HepG2 (cell line): Measurements from ENCODE around the gene PLXND1. TPM values are rescaled to one million over a fixed set of nuclear protein-coding genes. Genes with fewer than 3 reads are reported as not detected.

Experiments used
- ATAC-seq: fragments of 200-7000 bp; cut with Tn5 transposase; 3 replicates; pipeline ENCODE4 v1.9.1; 2020; ENCODE audit warnings: mild to moderate bottlenecking, moderate library complexity
- BruUV-seq: library from RNA; stranded (reverse); fragments of 400-500 nt; replicated peaks from 2 replicates; lab custom pipeline; 2021; lab: Mats Ljungman, UMichigan
- CTCF ChIA-PET: fragments of 300-600 bp; formaldehyde crosslinking; extraction: SDS; loops from one replicate; lab custom pipeline; 2021; ENCODE audit warnings: low total read pairs, inconsistent platforms, low intra/inter-chr PET ratio; lab: Yijun Ruan, JAX
- POLR2A ChIA-PET: fragments of 350-600 bp; sonication (Branson Sonifier 250); formaldehyde crosslinking; loops from one replicate; lab custom pipeline; 2020; ENCODE audit warnings: antibody characterized with exemption, inconsistent platforms; lab: Yijun Ruan, JAX
- DNase-seq: peaks from one replicate; pipeline ENCODE4 v3.0.0-alpha.2; 2015; ENCODE audit warnings: low spot score
- FAIRE-seq: peaks from 3 replicates; lab custom pipeline; 2011; peaks lifted over from hg19 to GRCh38; lab: Jason Lieb, UNC
- H2AFZ ChIP-seq: one replicate; pipeline ENCODE4 v1.6.1; 2011; ENCODE audit warnings: low read length, inconsistent platforms
- H3K27ac ChIP-seq: fragments of 300-600 bp; 3 replicates; pipeline ENCODE4 v1.8.0; 2011; ENCODE audit warnings: mixed run types, mild to moderate bottlenecking, mixed read lengths, low read length, inconsistent platforms; ENCODE audit not compliant: insufficient read depth; ENCODE audit errors: extremely low read length
- H3K27me3 ChIP-seq, 2 experiments: fragments of 200-600 bp in 1 of 2; 2 replicates in 1 of 2; 3 replicates in 1 of 2; pipeline versions ENCODE4 v1.6.0 to v1.8.0; 2011; ENCODE audit warnings: low read length in 2 of 2, mild to moderate bottlenecking in 2 of 2, moderate library complexity in 2 of 2, inconsistent platforms in 1 of 2; ENCODE audit not compliant: insufficient read depth in 2 of 2, control insufficient read depth in 1 of 2
- H3K36me3 ChIP-seq, 2 experiments: fragments of 200-600 bp in 1 of 2; replicated peaks in 1 of 2; 2 replicates in 1 of 2; 3 replicates in 1 of 2; pipeline versions ENCODE4 v1.5.1 to v1.8.0; 2011; ENCODE audit warnings: low read length in 2 of 2, inconsistent platforms in 1 of 2; ENCODE audit not compliant: insufficient read depth in 2 of 2, control insufficient read depth in 1 of 2
- H3K4me1 ChIP-seq: 2 replicates; pipeline ENCODE4 v1.5.1; 2012; ENCODE audit warnings: low read length, inconsistent platforms; ENCODE audit not compliant: insufficient read depth
- H3K4me2 ChIP-seq: 2 replicates; pipeline ENCODE4 v1.6.0; 2011; ENCODE audit warnings: low read depth, low read length, inconsistent platforms
- H3K4me3 ChIP-seq, 3 experiments: fragments of 200-600 bp in 1 of 3; sonication (generic), shearing (Covaris generic) in 1 of 3; replicated peaks in 1 of 3; 2 replicates each; pipeline ENCODE4 v1.5.1; 2011 to 2016; ENCODE audit warnings: low read length in 3 of 3, inconsistent platforms in 2 of 3, low read depth in 2 of 3, mild to moderate bottlenecking in 2 of 3, control low read depth in 1 of 3, mixed read lengths in 1 of 3; ENCODE audit not compliant: insufficient read depth in 1 of 3
- H3K79me2 ChIP-seq: one replicate; pipeline ENCODE4 v1.6.1; 2011; ENCODE audit warnings: low read length, inconsistent platforms; ENCODE audit not compliant: insufficient read depth
- H3K9ac ChIP-seq: 2 replicates; pipeline ENCODE4 v1.6.0; 2011; ENCODE audit warnings: mild to moderate bottlenecking, low read depth, low read length, inconsistent platforms; ENCODE audit not compliant: insufficient read depth
- H3K9me3 ChIP-seq: 2 replicates; pipeline ENCODE4 v1.5.1; 2012; ENCODE audit warnings: mild to moderate bottlenecking, low read length
- H4K20me1 ChIP-seq: 2 replicates; pipeline ENCODE4 v1.6.0; 2011; ENCODE audit warnings: inconsistent platforms, mild to moderate bottlenecking, low read length, moderate library complexity; ENCODE audit not compliant: insufficient read depth
- ZNF512B ChIP-seq: sonication (generic); formaldehyde crosslinking; IDR thresholded peaks from 2 replicates; pipeline ENCODE4 v1.5.1; 2020; ENCODE audit warnings: missing genetic modification reagents, mild to moderate bottlenecking, borderline replicate concordance
- WGBS: methylation state at CpG from one replicate; pipeline ENCODE4 v1.1.6; 2017; ENCODE audit warnings: low lambda C conversion rate; 5-methylcytosine and 5-hydroxymethylcytosine counted together
- in situ Hi-C: cut with HindIII; loops from 2 replicates; pipeline ENCODE4 v1.10.0; 2017; ENCODE audit warnings: low pct_unique_long_range_greater_than_20kb; ENCODE audit not compliant: extremely low pct_ligation_motif_present
- intact Hi-C: fragments of 100-400 bp; cut with micrococcal nuclease; formaldehyde crosslinking; loops from one replicate; pipeline ENCODE4 v1.10.0; 2022; ENCODE audit not compliant: unreplicated experiment
- polyA plus RNA-seq, 8 experiments: library from polyadenylated mRNA; depleted of rRNA in 3 of 8; stranded (reverse) in 7 of 8; unstranded in 1 of 8; fragments of >200 nt; fragmentation: Illumina TruSeq in 4 of 8; extraction: Trizol in 4 of 8; gene quantifications; 2 replicates each; pipeline versions ENCODE4 v1.2.1 to v1.2.3, GENCODE V29; 2011 to 2016; ENCODE audit warnings: low read depth in 4 of 8, missing spikeins in 1 of 8, mixed read lengths in 1 of 8; ENCODE audit not compliant: insufficient read depth in 1 of 8
- total RNA-seq, 5 experiments: library from RNA; depleted of rRNA; stranded (reverse); fragments of >200 nt; fragmentation: Illumina TruSeq; extraction: Trizol; gene quantifications; 2 replicates each; pipeline ENCODE4 v1.2.3, GENCODE V29; 2016; ENCODE audit warnings: low read depth in 1 of 5
- TF ChIP-seq, protein P1 (sequence below), 2 experiments: IDR thresholded peaks; 2 replicates each; pipeline ENCODE4 v1.6.1; 2011 to 2012; ENCODE audit warnings: low read length in 2 of 2, borderline replicate concordance in 1 of 2, low read depth in 1 of 2, mild to moderate bottlenecking in 1 of 2, moderate library complexity in 1 of 2

Gene PLXND1
- total and polyA plus RNA-seq, 2 of the 13 experiments (the other 11 are each of a cell fraction or from before 2014, with no cell fraction given): 15.9 to 42.0 TPM

- Histone ChIP-seq H2AFZ (no peak overlapping the region), H3K9me3 (no peaks in the 10 kb centered on the region), H3K4me3 (no peak overlapping the region), H3K4me2 (no peak overlapping the region), H3K9ac (no peak overlapping the region)
- DNase-seq: no peak
- in situ Hi-C loops: no loop called here
- TF ChIP-seq ZNF512B (CRISPR knock-in tag): no peak
- TF ChIP-seq, protein P1, sequence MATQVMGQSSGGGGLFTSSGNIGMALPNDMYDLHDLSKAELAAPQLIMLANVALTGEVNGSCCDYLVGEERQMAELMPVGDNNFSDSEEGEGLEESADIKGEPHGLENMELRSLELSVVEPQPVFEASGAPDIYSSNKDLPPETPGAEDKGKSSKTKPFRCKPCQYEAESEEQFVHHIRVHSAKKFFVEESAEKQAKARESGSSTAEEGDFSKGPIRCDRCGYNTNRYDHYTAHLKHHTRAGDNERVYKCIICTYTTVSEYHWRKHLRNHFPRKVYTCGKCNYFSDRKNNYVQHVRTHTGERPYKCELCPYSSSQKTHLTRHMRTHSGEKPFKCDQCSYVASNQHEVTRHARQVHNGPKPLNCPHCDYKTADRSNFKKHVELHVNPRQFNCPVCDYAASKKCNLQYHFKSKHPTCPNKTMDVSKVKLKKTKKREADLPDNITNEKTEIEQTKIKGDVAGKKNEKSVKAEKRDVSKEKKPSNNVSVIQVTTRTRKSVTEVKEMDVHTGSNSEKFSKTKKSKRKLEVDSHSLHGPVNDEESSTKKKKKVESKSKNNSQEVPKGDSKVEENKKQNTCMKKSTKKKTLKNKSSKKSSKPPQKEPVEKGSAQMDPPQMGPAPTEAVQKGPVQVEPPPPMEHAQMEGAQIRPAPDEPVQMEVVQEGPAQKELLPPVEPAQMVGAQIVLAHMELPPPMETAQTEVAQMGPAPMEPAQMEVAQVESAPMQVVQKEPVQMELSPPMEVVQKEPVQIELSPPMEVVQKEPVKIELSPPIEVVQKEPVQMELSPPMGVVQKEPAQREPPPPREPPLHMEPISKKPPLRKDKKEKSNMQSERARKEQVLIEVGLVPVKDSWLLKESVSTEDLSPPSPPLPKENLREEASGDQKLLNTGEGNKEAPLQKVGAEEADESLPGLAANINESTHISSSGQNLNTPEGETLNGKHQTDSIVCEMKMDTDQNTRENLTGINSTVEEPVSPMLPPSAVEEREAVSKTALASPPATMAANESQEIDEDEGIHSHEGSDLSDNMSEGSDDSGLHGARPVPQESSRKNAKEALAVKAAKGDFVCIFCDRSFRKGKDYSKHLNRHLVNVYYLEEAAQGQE (IDR thresholded peaks at IDR 0.05; ENCODE audit: borderline replicate concordance in 1 of 2, low read depth in 1 of 2, low read length in 2 of 2): 0 out of 4 replicates have a peak, but pooled peaks of 1 of the 2 experiments have one; percentile 51
- TF ChIP-seq, all 625 proteins: peak for 1
- Histone ChIP-seq H3K36me3 (no peaks in the 10 kb centered on the region), H3K79me2 (no peaks in the 10 kb centered on the region), H4K20me1 (no peaks in the 10 kb centered on the region), H3K27me3 (no peaks in the 10 kb centered on the region; a peak in 1 of 5 replicates), H3K4me1 (peaks cover 91% of the 10 kb centered on the region), H3K27ac (no peak overlapping the region)
- ChIA-PET POLR2A (interaction anchor here (2.0 kb wide), 1 partner anchor 21 kb away, joined by 4 read pairs; no protein-coding TSS in a partner anchor), CTCF (no interaction called here)
- no peak for ATAC-seq
- intact Hi-C loops: no loop called here
- no peak for FAIRE-seq
- BruUV-seq: no TSS peak
- 53% methylated on average over 6 of the region's 12 CpGs for WGBS
These were observed 11.1 kb upstream of the PLXND1 start for GRCh38 chr3:129617381-129618185.
